ENCODE data around the gene VCL. TPM values are rescaled to one million over a fixed set of nuclear protein-coding genes. Genes with fewer than 3 reads are reported as not detected.

VCL gene
- total RNA-seq, 1 experiment from 2014 or later = 106 TPM

DNA sequence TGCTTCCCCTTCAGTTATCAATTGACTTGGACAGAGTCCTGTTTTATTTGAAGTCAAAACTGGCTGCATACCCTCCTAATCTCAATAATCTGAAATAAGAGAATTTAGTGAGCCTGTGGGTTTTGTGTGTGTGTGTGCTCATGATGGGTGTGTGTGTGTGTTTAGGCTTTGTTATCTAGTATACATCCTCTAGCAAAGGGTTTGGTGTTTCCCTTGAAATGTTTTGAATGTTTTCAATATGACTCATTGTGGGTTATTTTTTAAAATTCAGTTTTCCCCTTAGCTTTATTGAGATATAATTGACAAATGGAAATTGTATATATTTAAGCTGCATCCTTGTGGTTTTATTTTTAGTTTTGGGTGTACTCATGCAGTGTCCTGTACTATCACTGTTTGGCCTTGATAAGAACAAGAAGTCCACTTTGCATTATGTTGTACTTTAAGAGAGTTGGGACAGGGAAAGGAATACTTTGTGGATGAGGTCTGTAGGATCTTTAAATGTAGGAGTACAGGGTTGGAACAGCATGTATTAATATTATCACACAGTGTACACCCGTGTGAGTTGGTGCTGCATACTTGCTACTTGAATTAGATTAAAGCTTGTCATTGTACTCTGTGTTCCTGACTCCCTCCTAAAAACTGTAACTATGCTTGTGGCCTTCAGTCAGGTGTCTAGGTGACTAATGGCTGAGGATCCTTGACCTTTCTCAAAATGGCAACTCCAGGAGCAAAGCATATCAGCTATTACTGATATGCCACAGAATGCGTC lies 58.3 kb downstream of the VCL start:
- TF ChIP-seq ZNF274 (IDR thresholded peaks at IDR 0.05; ENCODE audit: low read depth, low read length) (no peak), JUND (IDR thresholded peaks at IDR 0.05) (peak; percentile 36; the same call in 1 of the 2 replicates), RAD21 (IDR thresholded peaks at IDR 0.05; ENCODE audit: low read depth) (no peak), EZH2phosphoT487 (IDR thresholded peaks at IDR 0.05; ENCODE audit: borderline replicate concordance) (no peak), SRF (IDR thresholded peaks at IDR 0.05; ENCODE audit: low read depth) (no peak), YY1 (IDR thresholded peaks at IDR 0.05; ENCODE audit: extremely low read depth, insufficient replicate concordance, low read depth, low read length) (peak; percentile 73), POLR2AphosphoS5 (IDR thresholded peaks at IDR 0.05; ENCODE audit: low read depth, low read length) (no peak), POLR2A (IDR thresholded peaks at IDR 0.05; ENCODE audit: borderline replicate concordance, extremely low read depth, insufficient read depth, insufficient read length) (no peak), SIN3A (IDR thresholded peaks at IDR 0.05; ENCODE audit: low read depth) (no peak), CEBPB (IDR thresholded peaks at IDR 0.05; ENCODE audit: low read depth) (no peak), TCF7L2 (IDR thresholded peaks at IDR 0.05; ENCODE audit: borderline replicate concordance, extremely low read depth, insufficient read depth, insufficient read length) (no peak), FOSL1 (IDR thresholded peaks at IDR 0.05; ENCODE audit: low read depth) (peak; percentile 40; the same call in 1 of the 2 replicates), ELF1 (IDR thresholded peaks at IDR 0.05; ENCODE audit: borderline replicate concordance, low read depth) (no peak)
- TF ChIP-seq, protein P1, sequence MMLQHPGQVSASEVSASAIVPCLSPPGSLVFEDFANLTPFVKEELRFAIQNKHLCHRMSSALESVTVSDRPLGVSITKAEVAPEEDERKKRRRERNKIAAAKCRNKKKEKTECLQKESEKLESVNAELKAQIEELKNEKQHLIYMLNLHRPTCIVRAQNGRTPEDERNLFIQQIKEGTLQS (IDR thresholded peaks at IDR 0.05) = no peak
- TF ChIP-seq, protein P2, sequence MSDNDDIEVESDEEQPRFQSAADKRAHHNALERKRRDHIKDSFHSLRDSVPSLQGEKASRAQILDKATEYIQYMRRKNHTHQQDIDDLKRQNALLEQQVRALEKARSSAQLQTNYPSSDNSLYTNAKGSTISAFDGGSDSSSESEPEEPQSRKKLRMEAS (IDR thresholded peaks at IDR 0.05) = no peak; the same call in 1 of the 2 replicates
- DNase-seq (ENCODE audit: low read depth, low spot score) (peak; percentile 37), ATAC-seq (peak; percentile 70)
- no peak overlapping the region for H2AFZ ChIP-seq (ENCODE audit: low read depth, low read length, poor library complexity, severe bottlenecking)
- BruUV-seq (replicated peaks) = no TSS peak
- H3K27ac ChIP-seq (ENCODE audit: low read depth, low read length) = peak overlapping the region; percentile 56; the same call in 1 of the 2 replicates
- H3K4me1 ChIP-seq (ENCODE audit: control insufficient read depth in 1 of 2, insufficient read depth in 2 of 2, low read length in 2 of 2) = peaks cover 33 to 64% of the 10 kb centered on the region in 2 experiments
- H4K20me1 ChIP-seq (ENCODE audit: insufficient read depth) = no peaks in the 10 kb centered on the region
- peak overlapping the region; percentile 35 for H3K9ac ChIP-seq (ENCODE audit: low read length)
- RAD21 ChIA-PET (ENCODE audit: low non-redundant PET in 1 of 2, low total read pairs in 2 of 2, uncharacterized antibody in 2 of 2, unreplicated experiment in 2 of 2) = no interaction called here
- H3K36me3 ChIP-seq (ENCODE audit: control insufficient read depth in 1 of 2, insufficient read depth in 2 of 2, low read length in 2 of 2) = no peaks in the 10 kb centered on the region
- H3K27me3 ChIP-seq (ENCODE audit: insufficient read depth, low read length) = no peaks in the 10 kb centered on the region
- H3K9me2 ChIP-seq (ENCODE audit: insufficient read depth) = no peaks in the 10 kb centered on the region
- POLR2A ChIA-PET = no interaction called here
- intact Hi-C loops (cut with micrococcal nuclease) = no loop called here
- H3K4me3 ChIP-seq (replicated peaks in 1 of 2; ENCODE audit: low read depth in 1 of 2, low read length in 2 of 2) = peak overlapping the region in 1 of 2 experiments; percentile 19; a peak in 2 of 4 replicates
- CTCF ChIA-PET = interaction anchor here (1.1 kb wide), 1 partner anchor 21 kb away, joined by 4 read pairs; no protein-coding TSS in a partner anchor
- H3K79me2 ChIP-seq (ENCODE audit: insufficient read depth, low read length) = peaks cover 99% of the 10 kb centered on the region
- H3K4me2 ChIP-seq (ENCODE audit: low read length) = peak overlapping the region; percentile 71
- H3K9me3 ChIP-seq (ENCODE audit: control insufficient read depth in 1 of 2, insufficient read depth in 1 of 2, low read depth in 1 of 2, low read length in 2 of 2) = no peaks in the 10 kb centered on the region

All from HCT116 (cell line).